ENCODE measurements around the gene RALGDS.
"Not testable (repeated sequence)": the region's sequence is repeated elsewhere in the genome, so short reads cannot be mapped to it uniquely, and the experiment has no call there.

Gene RALGDS

GRCh38 chr9:133090187-133090586 is 30.9 kb downstream of the RALGDS start:
- TF ChIP-seq ZFX (IDR thresholded peaks at IDR 0.05; ENCODE audit: borderline replicate concordance) (no peak), CTCF (IDR thresholded peaks at IDR 0.05) (no peak)
- H3K27ac ChIP-seq = no peak overlapping the region

- TF ChIP-seq ZFX (IDR thresholded peaks at IDR 0.05; ENCODE audit: borderline replicate concordance) (no peak), CTCF (IDR thresholded peaks at IDR 0.05) (no peak)
- no peak overlapping the region for H3K27ac ChIP-seq
Observed at GRCh38 chr9:133089271-133089671, 31.8 kb downstream of the RALGDS start.

GRCh38 chr9:133088756-133089155 is 32.3 kb downstream of the RALGDS start:
- no peak for TF ChIP-seq ZFX (IDR thresholded peaks at IDR 0.05; ENCODE audit: borderline replicate concordance)
- TF ChIP-seq CTCF (IDR thresholded peaks at IDR 0.05) = no peak
- no peak overlapping the region for H3K27ac ChIP-seq

- TF ChIP-seq ZFX (IDR thresholded peaks at IDR 0.05; ENCODE audit: borderline replicate concordance) = no peak
- TF ChIP-seq CTCF (IDR thresholded peaks at IDR 0.05) = no peak
- no peak overlapping the region for H3K27ac ChIP-seq
Observed at GRCh38 chr9:133088146-133088750, 32.8 kb downstream of the RALGDS start.

- H3K27ac ChIP-seq = no peak overlapping the region
- TF ChIP-seq ZFX (IDR thresholded peaks at IDR 0.05; ENCODE audit: borderline replicate concordance) = no peak
Observed at GRCh38 chr9:133087429-133088145, 33.5 kb downstream of the RALGDS start.

- TF ChIP-seq CTCF (IDR thresholded peaks at IDR 0.05) = no peak
- no peak for TF ChIP-seq ZFX (IDR thresholded peaks at IDR 0.05; ENCODE audit: borderline replicate concordance)
- H3K27ac ChIP-seq = no peak overlapping the region
Observed at GRCh38 chr9:133086894-133087293, 34.1 kb downstream of the RALGDS start.

- H3K27ac ChIP-seq = not testable (repeated sequence)
Observed at GRCh38 chr9:133086212-133086860, 34.7 kb downstream of the RALGDS start.

- not testable (repeated sequence) for H3K27ac ChIP-seq
Observed at GRCh38 chr9:133083688-133084087, 37.4 kb downstream of the RALGDS start.

GRCh38 chr9:133081957-133082644 is 38.9 kb downstream of the RALGDS start:
- H3K27ac ChIP-seq = not testable (repeated sequence)

GRCh38 chr9:133080786-133081779 is 40.0 kb downstream of the RALGDS start:
- H3K27ac ChIP-seq = not testable (repeated sequence)
